WI38 (cell line): ENCODE results near the gene PLCG2.
A peak's percentile ranks its signal among the peaks of the same experiment; 100 is the strongest.
"Not testable (repeated sequence)": the region's sequence is repeated elsewhere in the genome, so short reads cannot be mapped to it uniquely, and the experiment has no call there.

Experiments
- H3K4me3 ChIP-seq: 2 replicates; pipeline ENCODE4 v1.5.1; 2011; ENCODE audit warnings: low read depth, mild to moderate bottlenecking, control low read depth, low read length
- CTCF ChIP-seq: IDR thresholded peaks from 2 replicates; pipeline ENCODE4 v1.5.1; 2012; ENCODE audit warnings: low read depth, mild to moderate bottlenecking, control low read depth, low read length

The PLCG2 gene

GRCh38 chr16:81873843-81874752, 95.0 kb downstream of the PLCG2 start:
- H3K4me3 ChIP-seq: no peak overlapping the region
- peak; percentile 80 for TF ChIP-seq CTCF

GRCh38 chr16:81875461-81875860, 96.4 kb downstream of the PLCG2 start:
- TF ChIP-seq CTCF: no peak
- no peak overlapping the region for H3K4me3 ChIP-seq

GRCh38 chr16:81876273-81876900, 97.3 kb downstream of the PLCG2 start:
- H3K4me3 ChIP-seq: no peak overlapping the region
- no peak for TF ChIP-seq CTCF

- H3K4me3 ChIP-seq: not testable (repeated sequence)
Measured at GRCh38 chr16:81877490-81877889, 98.4 kb downstream of the PLCG2 start.

GRCh38 chr16:81878529-81878928, 99.4 kb downstream of the PLCG2 start:
- no peak overlapping the region for H3K4me3 ChIP-seq
- no peak for TF ChIP-seq CTCF

GRCh38 chr16:81879625-81880024, 100.5 kb downstream of the PLCG2 start:
- no peak for TF ChIP-seq CTCF
- no peak overlapping the region for H3K4me3 ChIP-seq

GRCh38 chr16:81880816-81881215, 101.7 kb downstream of the PLCG2 start:
- H3K4me3 ChIP-seq: no peak overlapping the region
- TF ChIP-seq CTCF: no peak

- H3K4me3 ChIP-seq: no peak overlapping the region
- TF ChIP-seq CTCF: no peak
Measured at GRCh38 chr16:81881228-81881627, 102.1 kb downstream of the PLCG2 start.
